ENCODE measurements around the gene PRAMEF10. TPM values are rescaled to one million over a fixed set of nuclear protein-coding genes. Genes with fewer than 3 reads are reported as not detected.

Gene PRAMEF10
- not detected for total RNA-seq

GRCh38 chr1:12898170-12898569, at the start of gene PRAMEF10:
Gene PRAMEF10 (minus strand): TSS chr1:12898270. CDS start chr1:12895847, 2,423 bp downstream.

GRCh38 chr1:12947480-12947879, 49.4 kb upstream of the PRAMEF10 start, which contains the start of gene PRAMEF6:
Gene PRAMEF6 (minus strand): TSS chr1:12947580. CDS start chr1:12942518, 5,062 bp downstream.

GRCh38 chr1:12916310-12916709, 18.2 kb upstream of the PRAMEF10 start, which contains the start of gene PRAMEF7:
Gene PRAMEF7 (plus strand): TSS chr1:12916610. CDS start chr1:12917693, 1,083 bp downstream.

GRCh38 chr1:12886101-12886500, 12.0 kb downstream of the PRAMEF10 start, which contains the start of gene PRAMEF4:
Gene PRAMEF4 (minus strand): TSS chr1:12886201. CDS start chr1:12883394, 2,807 bp downstream.

GRCh38 chr1:12856786-12857185, 41.3 kb downstream of the PRAMEF10 start, which contains the start of gene PRAMEF2:
Gene PRAMEF2 (plus strand): TSS chr1:12857086. CDS start chr1:12859010, 1,924 bp downstream.

GRCh38 chr1:12848620-12849019, 49.5 kb downstream of the PRAMEF10 start, which contains the start of gene HNRNPCL1:
Gene HNRNPCL1 (minus strand): TSS chr1:12848720. CDS start chr1:12848289, 431 bp downstream.

Small RNAs within 50 kb of the gene (small RNA-seq; reads per million reads assigned to genes)
- gene RNU6-1072P, result 0 reads per million in 2 donors

Other genes with a start within 250 kb of the PRAMEF10 start
- not detected for gene AADACL3, start 182.2 kb downstream of the PRAMEF10 start, total RNA-seq
- gene CFAP107, start 152.1 kb downstream of the PRAMEF10 start, total RNA-seq, result not detected
- gene PRAMEF12, start 124.5 kb downstream of the PRAMEF10 start, total RNA-seq, result not detected
- not detected for gene PRAMEF1, start 106.9 kb downstream of the PRAMEF10 start, total RNA-seq
- gene PRAMEF11, start 66.9 kb downstream of the PRAMEF10 start, total RNA-seq, result not detected
- gene HNRNPCL1, start 49.5 kb downstream of the PRAMEF10 start, total RNA-seq, result not detected
- gene PRAMEF2, start 41.2 kb downstream of the PRAMEF10 start, total RNA-seq, result not detected
- not detected for gene PRAMEF4, start 12.1 kb downstream of the PRAMEF10 start, total RNA-seq
- gene PRAMEF7, start 18.3 kb upstream of the PRAMEF10 start, total RNA-seq, result not detected
- gene PRAMEF6, start 49.3 kb upstream of the PRAMEF10 start, total RNA-seq, result not detected
- not detected for gene PRAMEF27, start 158.3 kb upstream of the PRAMEF10 start, total RNA-seq
- not detected for gene HNRNPCL3, start 162.5 kb upstream of the PRAMEF10 start, total RNA-seq
- not detected for gene PRAMEF25, start 172.5 kb upstream of the PRAMEF10 start, total RNA-seq
- not detected for gene HNRNPCL2, start 218.6 kb upstream of the PRAMEF10 start, total RNA-seq

Measured in melanocyte of skin (primary cell).